Subcutaneous adipose tissue (tissue), 4 donors: ENCODE data around the gene SULT6B1. TPM values are rescaled to one million over a fixed set of nuclear protein-coding genes. Genes with fewer than 3 reads are reported as not detected.

Experiments
- CTCF ChIP-seq: fragments of 450-650 bp; IDR thresholded peaks from one replicate; pipeline ENCODE4 v1.5.1; 2016; ENCODE audit warnings: low read depth, mild to moderate bottlenecking, control low read depth, antibody characterized with exemption, moderate library complexity
- total RNA-seq, 4 donors: library from RNA; depleted of rRNA; stranded (reverse); fragments of >200 nt; gene quantifications; one replicate each; pipeline ENCODE4 v1.1.0, GENCODE V29; 2016

SULT6B1 gene
- total RNA-seq, 4 donors from 2014 or later = not detected

- TF ChIP-seq CTCF = no peak
These were observed 2.8 kb upstream of the SULT6B1 start for GRCh38 chr2:37191253-37191652.

GRCh38 chr2:37190290-37190689 is 1.8 kb upstream of the SULT6B1 start:
- no peak for TF ChIP-seq CTCF

GRCh38 chr2:37189452-37190153 is 1.1 kb upstream of the SULT6B1 start:
- TF ChIP-seq CTCF = no peak

GRCh38 chr2:37181726-37182684 is 6.5 kb downstream of the SULT6B1 start:
- no peak for TF ChIP-seq CTCF

- TF ChIP-seq CTCF = no peak
These were observed 7.8 kb downstream of the SULT6B1 start for GRCh38 chr2:37180640-37181039.

GRCh38 chr2:37180006-37180639 is 8.3 kb downstream of the SULT6B1 start:
- TF ChIP-seq CTCF = no peak

- no peak for TF ChIP-seq CTCF
These were observed 14.7 kb downstream of the SULT6B1 start for GRCh38 chr2:37173741-37174140.
